GM23338 (cell line): ENCODE data around the gene PRSS57. TPM values are rescaled to one million over a fixed set of nuclear protein-coding genes. Genes with fewer than 3 reads are reported as not detected.

Experiments
- ATAC-seq: fragments of 200-7000 bp; cut with Tn5 transposase; 3 replicates; pipeline ENCODE4 v1.9.1; 2020
- DNase-seq: peaks from one replicate; pipeline ENCODE4 v3.0.0-alpha.2; 2015; ENCODE audit warnings: low spot score
- H2AFZ ChIP-seq: fragments of 200-600 bp; sonication (generic); 2 replicates; pipeline ENCODE4 v1.8.0; 2016; ENCODE audit warnings: antibody characterized with exemption, mild to moderate bottlenecking, moderate library complexity
- H3F3A ChIP-seq: fragments of 200-600 bp; sonication (generic); replicated peaks from 2 replicates; pipeline ENCODE4 v1.8.0; 2017; ENCODE audit warnings: antibody characterized with exemption, mixed run types, low read depth
- H3K27ac ChIP-seq: fragments of 200-600 bp; sonication (generic); 2 replicates; pipeline ENCODE4 v1.6.1; 2016; ENCODE audit warnings: low read depth
- H3K27me3 ChIP-seq: fragments of 200-600 bp; sonication (generic); 2 replicates; pipeline ENCODE4 v1.8.0; 2016; ENCODE audit warnings: mild to moderate bottlenecking, mixed run types, moderate library complexity; ENCODE audit not compliant: insufficient read depth
- H3K36me3 ChIP-seq: fragments of 200-600 bp; sonication (generic); 2 replicates; pipeline ENCODE4 v1.8.0; 2016; ENCODE audit warnings: mild to moderate bottlenecking; ENCODE audit not compliant: insufficient read depth
- H3K4me1 ChIP-seq: fragments of 200-600 bp; sonication (generic); 2 replicates; pipeline ENCODE4 v1.8.0; 2016; ENCODE audit warnings: mild to moderate bottlenecking, moderate library complexity; ENCODE audit not compliant: insufficient read depth
- H3K4me2 ChIP-seq: fragments of 200-600 bp; sonication (generic); 2 replicates; pipeline ENCODE4 v1.7.1; 2017; ENCODE audit warnings: mixed run types
- H3K4me3 ChIP-seq: fragments of 200-600 bp; sonication (generic); 2 replicates; pipeline ENCODE4 v1.6.1; 2016; ENCODE audit warnings: mixed run types
- H3K79me2 ChIP-seq: fragments of 200-600 bp; sonication (generic); replicated peaks from 2 replicates; pipeline ENCODE4 v1.8.0; 2017; ENCODE audit warnings: mild to moderate bottlenecking; ENCODE audit not compliant: insufficient read depth
- H3K9me2 ChIP-seq: fragments of 200-600 bp; sonication (generic); 2 replicates; pipeline ENCODE4 v1.8.0; 2017; ENCODE audit not compliant: insufficient read depth
- H4K20me1 ChIP-seq: fragments of 200-600 bp; sonication (generic); replicated peaks from 2 replicates; pipeline ENCODE4 v1.8.0; 2017; ENCODE audit warnings: mild to moderate bottlenecking; ENCODE audit not compliant: insufficient read depth
- H3K27ac Mint-ChIP-seq: 2 replicates; pipeline ENCODE4 v1.8.0; 2020; ENCODE audit warnings: inconsistent platforms, mild to moderate bottlenecking, moderate library complexity, mixed read lengths
- H3K27me3 Mint-ChIP-seq: 3 replicates; pipeline ENCODE4 v1.8.0; 2022; ENCODE audit warnings: low read depth, mild to moderate bottlenecking, moderate library complexity, mixed read lengths, inconsistent platforms; ENCODE audit not compliant: insufficient read depth, poor library complexity
- H3K36me3 Mint-ChIP-seq: 3 replicates; pipeline ENCODE4 v1.8.0; 2021; ENCODE audit warnings: low read depth, mild to moderate bottlenecking, inconsistent platforms, moderate library complexity, mixed read lengths
- H3K4me1 Mint-ChIP-seq: 3 replicates; pipeline ENCODE4 v1.8.0; 2020; ENCODE audit warnings: mild to moderate bottlenecking, inconsistent platforms, mixed read lengths
- H3K4me3 Mint-ChIP-seq: 3 replicates; pipeline ENCODE4 v1.8.0; 2021; ENCODE audit warnings: moderate library complexity, mild to moderate bottlenecking, inconsistent platforms, mixed read lengths
- H3K9me3 Mint-ChIP-seq: 3 replicates; pipeline ENCODE4 v1.8.0; 2020; ENCODE audit warnings: moderate library complexity, mild to moderate bottlenecking, inconsistent platforms, mixed read lengths
- CREB1 ChIP-seq: fragments of 250-450 bp; sonication (Bioruptor Pico); IDR thresholded peaks from 2 replicates; pipeline ENCODE4 v1.5.0; 2020; ENCODE audit warnings: low read depth, mild to moderate bottlenecking, moderate library complexity
- EZH2 ChIP-seq: fragments of 200-600 bp; sonication (generic); IDR thresholded peaks from one replicate; pipeline ENCODE4 v1.8.0; 2017; ENCODE audit warnings: antibody characterized with exemption, mild to moderate bottlenecking, low read depth; ENCODE audit not compliant: unreplicated experiment
- EZH2phosphoT487 ChIP-seq: fragments of 200-600 bp; sonication (generic); IDR thresholded peaks from one replicate; pipeline ENCODE4 v1.8.1; 2018; ENCODE audit warnings: antibody characterized with exemption; ENCODE audit not compliant: unreplicated experiment
- NANOG ChIP-seq: IDR thresholded peaks from 2 replicates; pipeline ENCODE4 v1.6.1; 2016; ENCODE audit warnings: antibody characterized with exemption, borderline replicate concordance
- POLR2AphosphoS5 ChIP-seq: IDR thresholded peaks from 2 replicates; pipeline ENCODE4 v1.6.1; 2016; ENCODE audit warnings: antibody characterized with exemption, low read depth
- STAT1 ChIP-seq: IDR thresholded peaks from one replicate; pipeline ENCODE4 v1.6.1; 2016; ENCODE audit warnings: antibody characterized with exemption; ENCODE audit not compliant: unreplicated experiment
- ZNF462 ChIP-seq: fragments of 250-450 bp; sonication (Bioruptor Pico); IDR thresholded peaks from 2 replicates; pipeline ENCODE4 v1.5.0; 2020; ENCODE audit warnings: mild to moderate bottlenecking, moderate library complexity
- polyA plus RNA-seq: library from polyadenylated mRNA; unstranded; fragments of >200 nt; fragmentation: Nextera tagmentation; extraction: Ambion mirVana; gene quantifications from 2 replicates; pipeline ENCODE4 v1.2.1, GENCODE V29; 2016
- total RNA-seq: library from RNA; depleted of rRNA; stranded (reverse); fragments of >200 nt; shearing (Covaris generic); gene quantifications from 2 replicates; pipeline ENCODE4 v1.2.3, GENCODE V29; 2014
- TF ChIP-seq, protein P1 (sequence below): IDR thresholded peaks from one replicate; pipeline ENCODE4 v1.6.1; 2018; ENCODE audit warnings: antibody characterized with exemption; ENCODE audit not compliant: unreplicated experiment
- TF ChIP-seq, protein P2 (sequence below): IDR thresholded peaks from 2 replicates; pipeline ENCODE4 v1.6.1; 2016; ENCODE audit warnings: antibody characterized with exemption
- TF ChIP-seq, protein P3 (sequence below), 2 experiments: fragments of 200-600 bp in 1 of 2; sonication (generic) in 1 of 2; conservative IDR thresholded peaks; 2 replicates each; pipeline versions ENCODE4 v1.5.1 to v1.6.1; 2016 to 2017; ENCODE audit warnings: antibody characterized with exemption in 2 of 2, low read depth in 2 of 2, mild to moderate bottlenecking in 2 of 2, moderate library complexity in 1 of 2

PRSS57 gene
- total and polyA plus RNA-seq, 2 experiments from 2014 or later = 0.34 TPM; not detected in 1

- TF ChIP-seq, protein P1, sequence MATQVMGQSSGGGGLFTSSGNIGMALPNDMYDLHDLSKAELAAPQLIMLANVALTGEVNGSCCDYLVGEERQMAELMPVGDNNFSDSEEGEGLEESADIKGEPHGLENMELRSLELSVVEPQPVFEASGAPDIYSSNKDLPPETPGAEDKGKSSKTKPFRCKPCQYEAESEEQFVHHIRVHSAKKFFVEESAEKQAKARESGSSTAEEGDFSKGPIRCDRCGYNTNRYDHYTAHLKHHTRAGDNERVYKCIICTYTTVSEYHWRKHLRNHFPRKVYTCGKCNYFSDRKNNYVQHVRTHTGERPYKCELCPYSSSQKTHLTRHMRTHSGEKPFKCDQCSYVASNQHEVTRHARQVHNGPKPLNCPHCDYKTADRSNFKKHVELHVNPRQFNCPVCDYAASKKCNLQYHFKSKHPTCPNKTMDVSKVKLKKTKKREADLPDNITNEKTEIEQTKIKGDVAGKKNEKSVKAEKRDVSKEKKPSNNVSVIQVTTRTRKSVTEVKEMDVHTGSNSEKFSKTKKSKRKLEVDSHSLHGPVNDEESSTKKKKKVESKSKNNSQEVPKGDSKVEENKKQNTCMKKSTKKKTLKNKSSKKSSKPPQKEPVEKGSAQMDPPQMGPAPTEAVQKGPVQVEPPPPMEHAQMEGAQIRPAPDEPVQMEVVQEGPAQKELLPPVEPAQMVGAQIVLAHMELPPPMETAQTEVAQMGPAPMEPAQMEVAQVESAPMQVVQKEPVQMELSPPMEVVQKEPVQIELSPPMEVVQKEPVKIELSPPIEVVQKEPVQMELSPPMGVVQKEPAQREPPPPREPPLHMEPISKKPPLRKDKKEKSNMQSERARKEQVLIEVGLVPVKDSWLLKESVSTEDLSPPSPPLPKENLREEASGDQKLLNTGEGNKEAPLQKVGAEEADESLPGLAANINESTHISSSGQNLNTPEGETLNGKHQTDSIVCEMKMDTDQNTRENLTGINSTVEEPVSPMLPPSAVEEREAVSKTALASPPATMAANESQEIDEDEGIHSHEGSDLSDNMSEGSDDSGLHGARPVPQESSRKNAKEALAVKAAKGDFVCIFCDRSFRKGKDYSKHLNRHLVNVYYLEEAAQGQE = no peak
- TF ChIP-seq EZH2phosphoT487 (no peak), EZH2 (no peak), STAT1 (no peak), NANOG (no peak), CREB1 (CRISPR knock-in tag) (no peak)
- TF ChIP-seq, protein P2, sequence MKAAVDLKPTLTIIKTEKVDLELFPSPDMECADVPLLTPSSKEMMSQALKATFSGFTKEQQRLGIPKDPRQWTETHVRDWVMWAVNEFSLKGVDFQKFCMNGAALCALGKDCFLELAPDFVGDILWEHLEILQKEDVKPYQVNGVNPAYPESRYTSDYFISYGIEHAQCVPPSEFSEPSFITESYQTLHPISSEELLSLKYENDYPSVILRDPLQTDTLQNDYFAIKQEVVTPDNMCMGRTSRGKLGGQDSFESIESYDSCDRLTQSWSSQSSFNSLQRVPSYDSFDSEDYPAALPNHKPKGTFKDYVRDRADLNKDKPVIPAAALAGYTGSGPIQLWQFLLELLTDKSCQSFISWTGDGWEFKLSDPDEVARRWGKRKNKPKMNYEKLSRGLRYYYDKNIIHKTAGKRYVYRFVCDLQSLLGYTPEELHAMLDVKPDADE = no peak
Measured at GRCh38 chr19:676007-676338, 19.3 kb downstream of the PRSS57 start (continued).

GRCh38 chr19:674282-675151, 20.7 kb downstream of the PRSS57 start:
- Mint-ChIP-seq H3K27ac (no peak overlapping the region), H3K27me3 (peaks cover 31% of the 10 kb centered on the region), H3K9me3 (no peaks in the 10 kb centered on the region; the same call in 2 of the 3 replicates), H3K4me1 (no peaks in the 10 kb centered on the region; the same call in 2 of the 3 replicates), H3K4me3 (no peak overlapping the region), H3K36me3 (no peaks in the 10 kb centered on the region)
- no peaks in the 10 kb centered on the region for H3K9me2 ChIP-seq
- ATAC-seq (no peak), DNase-seq (no peak)
- 0 out of 2 replicates have a peak, but pooled peaks cover 3% of the 10 kb centered on the region for H3K4me1 ChIP-seq
- H3K79me2 ChIP-seq = no peaks in the 10 kb centered on the region
- H3K27me3 ChIP-seq = peaks cover 16% of the 10 kb centered on the region
- H2AFZ ChIP-seq = no peak overlapping the region
- H3K27ac ChIP-seq = no peak overlapping the region
- H4K20me1 ChIP-seq = no peaks in the 10 kb centered on the region
- H3K36me3 ChIP-seq = no peaks in the 10 kb centered on the region
- H3K4me3 ChIP-seq = no peak overlapping the region
- peaks cover 8% of the 10 kb centered on the region; the same call in 1 of the 2 replicates for H3F3A ChIP-seq
- no peak overlapping the region for H3K4me2 ChIP-seq
- TF ChIP-seq NANOG (no peak), EZH2 (no peak), POLR2AphosphoS5 (no peak), ZNF462 (CRISPR knock-in tag) (no peak)
- TF ChIP-seq, protein P3, sequence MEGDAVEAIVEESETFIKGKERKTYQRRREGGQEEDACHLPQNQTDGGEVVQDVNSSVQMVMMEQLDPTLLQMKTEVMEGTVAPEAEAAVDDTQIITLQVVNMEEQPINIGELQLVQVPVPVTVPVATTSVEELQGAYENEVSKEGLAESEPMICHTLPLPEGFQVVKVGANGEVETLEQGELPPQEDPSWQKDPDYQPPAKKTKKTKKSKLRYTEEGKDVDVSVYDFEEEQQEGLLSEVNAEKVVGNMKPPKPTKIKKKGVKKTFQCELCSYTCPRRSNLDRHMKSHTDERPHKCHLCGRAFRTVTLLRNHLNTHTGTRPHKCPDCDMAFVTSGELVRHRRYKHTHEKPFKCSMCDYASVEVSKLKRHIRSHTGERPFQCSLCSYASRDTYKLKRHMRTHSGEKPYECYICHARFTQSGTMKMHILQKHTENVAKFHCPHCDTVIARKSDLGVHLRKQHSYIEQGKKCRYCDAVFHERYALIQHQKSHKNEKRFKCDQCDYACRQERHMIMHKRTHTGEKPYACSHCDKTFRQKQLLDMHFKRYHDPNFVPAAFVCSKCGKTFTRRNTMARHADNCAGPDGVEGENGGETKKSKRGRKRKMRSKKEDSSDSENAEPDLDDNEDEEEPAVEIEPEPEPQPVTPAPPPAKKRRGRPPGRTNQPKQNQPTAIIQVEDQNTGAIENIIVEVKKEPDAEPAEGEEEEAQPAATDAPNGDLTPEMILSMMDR (conservative IDR thresholded peaks at IDR 0.05; ENCODE audit: low read depth in 2 of 2) = no peak
